WTC11 (cell line): Measurements from ENCODE around the gene PELI3.
"Not testable (repeated sequence)": the region's sequence is repeated elsewhere in the genome, so short reads cannot be mapped to it uniquely, and the experiment has no call there.

Experiments
- FOXK1 ChIP-seq: sonication (generic); formaldehyde crosslinking; IDR thresholded peaks from 2 replicates; pipeline ENCODE4 v1.8.0; 2022; ENCODE audit warnings: mild to moderate bottlenecking, moderate library complexity, missing genetic modification reagents
- OVOL2 ChIP-seq: fragments of 250-450 bp; sonication (Bioruptor Pico); IDR thresholded peaks from 2 replicates; pipeline ENCODE4 v1.9.0; 2021; ENCODE audit warnings: mild to moderate bottlenecking, borderline replicate concordance
- RELA ChIP-seq: sonication (generic); formaldehyde crosslinking; IDR thresholded peaks from 2 replicates; pipeline ENCODE4 v1.8.1; 2022; ENCODE audit warnings: missing genetic modification reagents, mild to moderate bottlenecking, borderline replicate concordance
- TF ChIP-seq, protein P1 (sequence below): fragments of 200-600 bp; IDR thresholded peaks from 2 replicates; pipeline ENCODE4 v1.8.0; 2022; ENCODE audit warnings: antibody characterized with exemption
- TF ChIP-seq, protein P2 (sequence below): sonication (generic); formaldehyde crosslinking; IDR thresholded peaks from 2 replicates; pipeline ENCODE4 v1.8.1; 2022; ENCODE audit warnings: low read depth, mild to moderate bottlenecking, moderate library complexity, missing genetic modification reagents, borderline replicate concordance
- TF ChIP-seq, protein P3 (sequence below): sonication (generic); formaldehyde crosslinking; IDR thresholded peaks from 2 replicates; pipeline ENCODE4 v1.8.1; 2023; ENCODE audit warnings: mild to moderate bottlenecking, missing genetic modification reagents

DNA sequence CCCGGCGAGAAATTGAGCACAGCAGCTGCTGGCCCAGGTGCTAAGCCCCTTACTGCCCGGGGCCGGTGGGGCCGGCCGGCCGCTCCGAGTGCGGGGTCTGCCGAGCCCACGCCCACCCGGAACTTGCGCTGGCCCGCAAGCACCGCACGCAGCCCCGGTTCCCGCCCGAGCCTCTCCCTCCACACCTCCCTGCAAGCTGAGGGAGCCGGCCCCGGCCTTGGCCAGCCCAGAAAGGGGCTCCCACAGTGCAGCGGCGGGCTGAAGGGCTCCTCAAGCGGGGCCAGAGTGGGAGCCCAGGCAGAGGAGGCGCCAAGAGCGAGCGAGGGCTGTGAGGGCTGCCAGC is 25.8 kb upstream of the PELI3 start:
- not testable (repeated sequence) for TF ChIP-seq FOXK1 (CRISPR knock-in tag); OVOL2; RELA (CRISPR knock-in tag)
- TF ChIP-seq, protein P1, sequence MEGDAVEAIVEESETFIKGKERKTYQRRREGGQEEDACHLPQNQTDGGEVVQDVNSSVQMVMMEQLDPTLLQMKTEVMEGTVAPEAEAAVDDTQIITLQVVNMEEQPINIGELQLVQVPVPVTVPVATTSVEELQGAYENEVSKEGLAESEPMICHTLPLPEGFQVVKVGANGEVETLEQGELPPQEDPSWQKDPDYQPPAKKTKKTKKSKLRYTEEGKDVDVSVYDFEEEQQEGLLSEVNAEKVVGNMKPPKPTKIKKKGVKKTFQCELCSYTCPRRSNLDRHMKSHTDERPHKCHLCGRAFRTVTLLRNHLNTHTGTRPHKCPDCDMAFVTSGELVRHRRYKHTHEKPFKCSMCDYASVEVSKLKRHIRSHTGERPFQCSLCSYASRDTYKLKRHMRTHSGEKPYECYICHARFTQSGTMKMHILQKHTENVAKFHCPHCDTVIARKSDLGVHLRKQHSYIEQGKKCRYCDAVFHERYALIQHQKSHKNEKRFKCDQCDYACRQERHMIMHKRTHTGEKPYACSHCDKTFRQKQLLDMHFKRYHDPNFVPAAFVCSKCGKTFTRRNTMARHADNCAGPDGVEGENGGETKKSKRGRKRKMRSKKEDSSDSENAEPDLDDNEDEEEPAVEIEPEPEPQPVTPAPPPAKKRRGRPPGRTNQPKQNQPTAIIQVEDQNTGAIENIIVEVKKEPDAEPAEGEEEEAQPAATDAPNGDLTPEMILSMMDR: not testable (repeated sequence)
- TF ChIP-seq, protein P2, sequence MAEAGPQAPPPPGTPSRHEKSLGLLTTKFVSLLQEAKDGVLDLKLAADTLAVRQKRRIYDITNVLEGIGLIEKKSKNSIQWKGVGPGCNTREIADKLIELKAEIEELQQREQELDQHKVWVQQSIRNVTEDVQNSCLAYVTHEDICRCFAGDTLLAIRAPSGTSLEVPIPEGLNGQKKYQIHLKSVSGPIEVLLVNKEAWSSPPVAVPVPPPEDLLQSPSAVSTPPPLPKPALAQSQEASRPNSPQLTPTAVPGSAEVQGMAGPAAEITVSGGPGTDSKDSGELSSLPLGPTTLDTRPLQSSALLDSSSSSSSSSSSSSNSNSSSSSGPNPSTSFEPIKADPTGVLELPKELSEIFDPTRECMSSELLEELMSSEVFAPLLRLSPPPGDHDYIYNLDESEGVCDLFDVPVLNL: not testable (repeated sequence)
- TF ChIP-seq, protein P3, sequence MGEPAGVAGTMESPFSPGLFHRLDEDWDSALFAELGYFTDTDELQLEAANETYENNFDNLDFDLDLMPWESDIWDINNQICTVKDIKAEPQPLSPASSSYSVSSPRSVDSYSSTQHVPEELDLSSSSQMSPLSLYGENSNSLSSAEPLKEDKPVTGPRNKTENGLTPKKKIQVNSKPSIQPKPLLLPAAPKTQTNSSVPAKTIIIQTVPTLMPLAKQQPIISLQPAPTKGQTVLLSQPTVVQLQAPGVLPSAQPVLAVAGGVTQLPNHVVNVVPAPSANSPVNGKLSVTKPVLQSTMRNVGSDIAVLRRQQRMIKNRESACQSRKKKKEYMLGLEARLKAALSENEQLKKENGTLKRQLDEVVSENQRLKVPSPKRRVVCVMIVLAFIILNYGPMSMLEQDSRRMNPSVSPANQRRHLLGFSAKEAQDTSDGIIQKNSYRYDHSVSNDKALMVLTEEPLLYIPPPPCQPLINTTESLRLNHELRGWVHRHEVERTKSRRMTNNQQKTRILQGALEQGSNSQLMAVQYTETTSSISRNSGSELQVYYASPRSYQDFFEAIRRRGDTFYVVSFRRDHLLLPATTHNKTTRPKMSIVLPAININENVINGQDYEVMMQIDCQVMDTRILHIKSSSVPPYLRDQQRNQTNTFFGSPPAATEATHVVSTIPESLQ (CRISPR knock-in tag): not testable (repeated sequence)
